Fibroblast of skin of scalp (primary cell): ENCODE data around the gene VPS13C.
"Not testable (repeated sequence)": the region's sequence is repeated elsewhere in the genome, so short reads cannot be mapped to it uniquely, and the experiment has no call there.

Experiments used
- DNase-seq: peaks from one replicate; pipeline ENCODE4 v3.0.0-alpha.2; 2013

The VPS13C gene

DNA sequence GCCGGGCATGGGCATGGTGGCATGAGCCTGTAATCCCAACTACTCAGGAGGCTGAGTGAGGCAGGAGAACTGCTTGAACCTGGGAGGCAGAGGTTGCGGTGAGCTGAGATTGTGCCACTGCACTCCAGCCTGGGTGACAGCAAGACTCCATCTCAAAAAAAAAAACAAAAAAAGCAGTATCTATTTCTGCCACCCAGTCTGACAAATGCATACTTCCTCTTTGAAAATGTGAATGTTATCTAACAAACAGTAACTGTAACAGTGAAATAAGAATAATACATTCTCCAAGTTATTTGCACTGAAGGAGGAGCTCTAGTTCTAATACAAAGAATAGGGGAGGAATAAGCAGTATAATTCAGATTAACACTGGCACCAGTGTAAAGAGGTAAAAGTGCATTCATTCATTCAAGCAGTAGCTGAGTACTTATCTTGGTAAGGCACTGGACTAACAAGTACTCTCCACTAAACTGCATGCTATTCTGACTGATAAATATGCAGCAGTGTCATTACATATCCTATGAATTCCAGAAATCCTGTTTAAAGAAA is 12.9 kb downstream of the VPS13C start:
- no peak for DNase-seq

DNA sequence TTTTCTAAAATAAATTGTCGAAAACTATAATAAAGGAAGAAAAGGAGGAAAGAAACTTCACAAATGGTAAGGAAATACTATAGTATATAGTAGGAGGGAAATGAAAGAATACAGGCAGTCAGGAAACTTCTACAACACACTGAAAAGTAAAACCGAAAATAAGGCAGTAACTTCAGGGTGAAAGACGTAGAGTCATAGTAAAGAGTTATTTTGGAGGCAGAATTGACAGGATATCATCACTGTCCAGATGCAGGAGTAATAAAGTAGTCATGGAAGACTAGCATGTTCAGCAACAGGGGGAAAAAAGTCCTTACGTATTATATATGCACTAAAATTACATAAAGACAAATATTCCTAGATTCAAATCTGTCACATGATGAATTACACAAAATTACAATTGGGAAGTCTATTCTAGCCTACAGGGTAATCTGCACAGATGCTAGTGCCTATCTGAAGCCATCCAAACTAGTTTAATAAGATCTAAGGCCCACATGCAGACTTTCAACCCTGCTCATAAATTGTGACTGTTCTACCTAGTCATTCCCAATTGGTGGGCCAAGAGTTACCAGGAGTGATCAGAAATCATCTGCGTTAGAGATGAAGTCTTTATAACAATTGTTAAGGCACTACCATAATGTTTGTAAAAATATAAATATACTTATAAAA is 14.0 kb downstream of the VPS13C start:
- DNase-seq = no peak

DNA sequence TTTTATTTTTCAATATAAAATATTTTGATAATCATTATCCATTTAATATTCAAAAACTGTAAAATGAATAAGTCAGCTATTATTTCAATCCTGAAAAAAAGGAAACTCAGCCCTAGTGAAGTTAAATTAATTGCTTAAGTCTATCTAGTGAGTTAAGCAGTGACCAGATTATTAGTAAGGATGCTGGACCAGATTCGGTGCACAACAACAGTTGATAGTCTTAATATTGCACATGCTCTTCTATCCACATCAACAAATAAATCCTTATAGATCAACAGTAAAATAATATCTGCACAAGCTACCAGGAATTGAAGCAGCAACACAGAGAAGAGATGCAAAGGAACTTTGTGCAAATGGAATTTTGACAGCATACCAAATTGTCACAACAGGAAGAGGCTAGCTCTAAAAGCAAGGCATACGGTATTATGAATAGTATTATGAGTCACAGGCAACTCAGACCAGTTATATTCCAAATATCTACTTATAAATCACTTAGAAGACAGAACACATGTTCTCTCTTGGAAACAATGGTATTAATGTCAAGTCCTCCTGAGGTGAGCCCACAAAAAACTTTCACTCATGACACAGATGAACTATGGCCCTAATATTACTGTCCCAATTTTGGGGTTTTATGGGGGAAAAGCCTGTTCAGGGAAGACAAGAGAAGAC is 24.9 kb downstream of the VPS13C start:
- peak; percentile 75 for DNase-seq

DNA sequence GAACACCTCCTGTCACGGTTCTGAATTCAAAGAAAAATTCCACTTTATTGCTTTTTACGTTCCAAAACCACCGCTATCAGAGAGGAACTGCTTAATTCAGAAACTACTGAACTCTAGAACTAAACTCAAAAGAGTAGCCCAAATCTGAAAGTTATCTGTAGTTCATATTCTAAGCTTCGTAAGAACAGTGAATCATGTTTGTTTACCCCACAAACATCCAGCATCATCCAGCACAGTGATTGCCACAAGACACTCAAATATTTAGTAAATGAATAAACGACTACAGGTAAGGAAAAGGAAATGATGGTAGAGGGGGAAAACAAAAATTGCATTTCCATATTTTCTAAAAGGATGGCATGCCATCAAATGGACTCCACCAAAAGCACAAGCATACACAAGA is 32.3 kb downstream of the VPS13C start:
- DNase-seq = no peak

DNA sequence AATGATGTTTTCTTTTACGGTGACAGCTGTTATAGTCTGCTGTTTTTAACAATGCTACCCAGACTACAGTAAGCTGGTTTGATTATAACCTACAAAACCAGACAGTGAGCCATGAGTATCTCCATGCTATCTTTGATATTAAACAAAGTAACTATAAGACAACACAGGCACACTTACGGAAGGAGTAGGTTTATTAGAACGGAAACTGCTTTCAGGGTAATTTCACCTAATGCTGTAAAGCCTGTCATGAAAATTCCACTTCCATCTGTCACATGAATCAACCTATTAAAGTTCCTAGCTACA is 33.0 kb downstream of the VPS13C start:
- DNase-seq = no peak

DNA sequence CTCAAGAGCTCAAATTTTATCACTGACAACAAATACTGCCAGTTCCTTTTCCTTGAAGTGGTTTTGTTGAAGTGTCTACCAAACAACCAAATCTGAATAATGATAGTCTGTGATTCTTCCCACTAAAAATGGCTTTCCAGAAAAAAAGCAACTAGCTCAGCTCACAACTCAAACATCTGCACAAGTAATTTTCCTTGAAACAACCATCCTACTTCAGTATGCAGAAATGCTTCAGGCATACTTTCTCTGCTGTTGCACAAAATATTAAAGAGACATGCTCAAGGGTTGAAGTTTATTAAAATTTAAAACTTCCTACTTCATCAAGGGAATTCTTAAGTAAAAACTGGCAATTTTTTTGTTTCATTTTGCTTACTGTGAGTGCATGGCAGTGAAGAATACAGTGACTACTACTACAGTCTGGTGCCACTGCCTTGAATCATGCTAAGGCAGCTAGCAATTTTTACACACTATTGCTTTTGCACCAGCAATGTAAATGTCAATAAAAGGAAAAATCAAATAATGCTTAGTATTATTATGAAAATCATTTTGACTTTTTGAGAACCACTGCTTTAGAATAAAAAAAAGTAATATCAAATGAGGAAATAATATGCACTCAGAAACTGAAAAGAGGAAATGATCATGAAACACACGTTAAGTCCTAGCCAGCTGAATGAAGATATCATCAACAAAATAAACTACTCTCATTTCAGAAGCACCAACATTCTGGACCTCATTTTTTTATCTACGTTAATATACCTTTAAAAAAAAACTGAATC is 33.6 kb downstream of the VPS13C start:
- DNase-seq = no peak

DNA sequence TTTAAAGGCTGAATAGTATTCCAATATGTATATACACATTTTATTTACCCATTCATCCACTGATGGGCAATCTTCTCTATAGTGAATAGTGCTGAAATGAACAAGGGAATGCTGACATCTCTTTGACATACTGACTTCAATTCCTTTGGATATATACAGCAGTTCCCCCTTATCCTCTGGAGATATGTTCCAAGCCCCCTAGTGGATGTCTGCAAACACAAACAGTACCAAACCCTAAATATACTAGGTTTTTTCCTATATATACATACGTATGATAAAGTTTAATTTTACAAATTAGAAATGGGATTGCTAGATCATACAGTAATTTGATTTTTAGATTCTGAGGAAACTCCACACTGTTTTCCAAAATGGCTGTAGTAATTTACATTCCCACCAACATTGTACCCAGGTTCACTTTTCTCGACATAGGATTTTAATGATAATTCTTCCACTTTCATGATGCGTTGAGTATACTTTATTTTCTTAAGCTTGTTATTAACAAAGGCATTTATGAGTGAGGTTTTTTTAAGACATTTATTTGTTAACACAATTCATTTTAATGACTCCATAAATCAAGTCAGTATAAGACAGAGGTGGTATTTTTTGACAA is 38.2 kb downstream of the VPS13C start:
- peak; percentile 4 for DNase-seq

DNA sequence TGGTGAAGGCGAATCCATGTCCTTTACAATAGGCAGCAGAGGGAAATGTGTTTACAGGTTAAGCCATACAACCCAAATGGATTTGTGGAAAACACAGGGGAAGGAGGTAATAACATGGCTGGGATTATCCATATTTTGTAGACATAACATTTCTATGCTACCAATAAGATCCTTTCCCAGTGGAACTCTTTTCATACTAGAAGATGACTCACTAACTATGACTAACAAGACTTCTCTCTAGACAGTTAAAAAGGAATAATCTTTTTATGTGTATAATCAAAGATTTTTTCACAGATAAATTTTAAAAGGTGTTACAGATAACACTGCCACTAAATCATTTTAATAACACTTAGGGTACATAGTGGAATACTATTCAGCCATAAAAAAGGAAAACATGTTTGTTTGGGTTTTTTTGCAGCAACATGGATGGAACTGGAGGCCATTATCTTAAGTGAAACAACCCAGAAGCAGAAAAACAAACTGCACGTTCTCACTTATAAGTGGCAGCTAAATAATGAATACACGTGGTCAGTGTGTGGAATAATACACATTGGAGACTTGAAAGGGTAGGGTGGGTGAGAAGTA is 39.6 kb downstream of the VPS13C start:
- peak; percentile 11 for DNase-seq

DNA sequence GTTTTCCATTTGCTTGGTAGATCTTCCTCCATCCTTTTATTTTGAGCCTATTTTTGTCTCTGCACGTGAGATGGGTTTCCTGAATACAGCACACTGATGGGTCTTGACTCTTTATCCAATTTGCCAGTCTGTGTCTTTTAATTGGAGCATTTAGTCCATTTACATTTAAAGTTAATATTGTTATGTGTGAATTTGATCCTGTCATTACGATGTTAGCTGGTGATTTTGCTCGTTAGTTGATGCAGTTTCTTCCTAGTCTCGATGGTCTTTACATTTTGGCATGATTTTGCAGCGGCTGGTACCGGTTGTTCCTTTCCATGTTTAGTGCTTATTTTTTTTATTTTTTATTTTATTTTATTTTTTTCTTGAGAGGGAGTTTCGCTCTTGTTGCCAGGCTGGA is 54.9 kb downstream of the VPS13C start:
- DNase-seq = not testable (repeated sequence)

DNA sequence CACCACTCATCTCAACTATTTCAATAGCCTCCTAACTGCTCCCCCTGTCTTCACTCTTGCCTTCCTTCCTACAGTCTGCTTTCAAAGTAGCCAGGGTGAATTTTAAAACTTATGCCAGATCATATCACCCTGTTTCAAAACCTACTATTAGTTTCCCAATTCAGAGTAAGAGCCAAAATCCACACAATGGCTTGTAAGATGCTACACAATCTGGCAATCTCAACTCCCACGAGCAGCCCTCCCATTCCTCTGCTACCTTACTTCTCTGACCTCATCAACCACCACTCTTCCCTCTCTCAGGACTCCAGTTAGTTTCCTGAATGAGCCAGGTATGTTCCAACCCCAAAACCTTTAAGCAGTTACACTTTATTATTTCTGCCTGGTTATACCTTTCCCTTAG is 62.5 kb downstream of the VPS13C start:
- DNase-seq = no peak

DNA sequence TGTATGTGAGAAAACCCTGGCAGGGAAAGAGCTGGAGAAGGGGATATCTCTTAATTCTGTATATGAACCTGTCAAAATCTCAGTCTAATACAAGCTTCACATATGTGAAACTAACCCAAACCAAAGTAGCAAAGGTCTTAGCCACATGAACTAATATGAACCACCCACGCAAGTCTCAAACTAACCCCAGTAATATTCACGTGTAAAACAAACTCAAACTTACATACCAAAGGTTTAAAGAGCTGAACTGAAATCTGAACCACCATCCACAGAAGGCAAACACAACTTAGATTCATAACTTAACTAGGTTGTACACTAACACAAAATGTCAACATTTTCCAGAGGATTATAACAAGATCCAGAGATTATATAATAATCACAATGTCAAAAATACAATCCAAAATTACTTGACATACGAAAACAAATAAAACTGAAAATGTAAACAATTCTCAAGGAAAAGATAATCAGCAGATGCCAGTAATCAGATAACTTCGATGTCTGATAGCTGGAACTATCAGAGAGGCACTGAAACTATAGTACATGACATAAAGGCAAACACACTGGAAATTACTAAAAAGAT is 64.1 kb downstream of the VPS13C start:
- no peak for DNase-seq

DNA sequence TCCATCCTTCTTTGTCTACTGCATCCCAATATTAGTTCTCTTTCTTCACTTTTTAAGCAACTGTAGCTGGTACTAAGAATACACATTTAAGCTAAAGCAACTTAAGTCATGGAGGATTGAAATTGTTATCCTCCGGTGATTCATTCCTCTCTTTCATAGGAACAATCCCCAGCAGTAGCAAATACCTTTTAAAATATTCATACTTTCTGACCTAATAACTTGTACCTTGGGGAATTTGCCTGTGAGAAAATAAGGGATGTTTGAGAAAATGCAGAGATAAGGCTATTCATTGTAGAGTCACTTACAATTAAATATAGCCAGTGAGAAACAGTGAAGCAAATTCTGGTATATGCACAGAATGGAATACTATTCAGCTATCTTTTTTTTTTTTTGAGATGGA is 66.0 kb downstream of the VPS13C start:
- DNase-seq = peak; percentile 89

DNA sequence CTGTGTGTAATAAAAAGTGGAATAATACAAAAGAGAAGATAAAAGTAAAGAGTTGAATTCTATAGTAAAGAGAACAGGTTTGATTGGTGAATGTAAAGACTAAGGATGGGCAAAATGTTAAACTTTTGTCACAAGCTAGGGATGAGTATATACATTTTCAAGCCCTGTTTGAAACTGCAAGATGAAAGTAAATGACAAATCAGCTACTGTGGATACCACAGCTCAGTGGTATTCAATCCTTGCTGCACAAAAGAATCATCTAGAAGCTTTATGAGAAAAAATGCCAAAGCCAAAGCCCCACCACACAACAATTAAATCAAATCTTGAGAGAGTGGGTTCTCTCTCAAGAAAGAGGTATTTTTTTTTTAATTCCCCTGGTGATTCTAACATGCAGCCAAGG is 67.7 kb downstream of the VPS13C start:
- peak; percentile 12 for DNase-seq

DNA sequence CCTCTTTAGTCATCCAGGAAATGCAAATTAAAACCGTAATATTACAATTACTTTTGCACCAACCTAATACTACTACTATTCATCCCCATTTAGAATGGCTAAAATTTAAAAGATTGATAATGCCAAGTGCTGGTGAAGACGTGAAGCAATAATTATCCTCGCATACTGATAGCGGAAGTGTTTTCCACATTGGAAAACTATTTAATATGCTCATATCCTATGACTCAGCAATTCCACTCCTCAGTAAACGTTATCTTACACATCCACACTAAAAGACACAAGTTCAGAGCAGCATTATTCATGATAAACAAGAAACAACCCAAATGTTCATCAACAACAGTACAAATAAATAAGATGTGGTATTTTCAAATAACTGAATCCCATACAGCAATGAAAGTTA is 70.6 kb downstream of the VPS13C start:
- peak; percentile 4 for DNase-seq

DNA sequence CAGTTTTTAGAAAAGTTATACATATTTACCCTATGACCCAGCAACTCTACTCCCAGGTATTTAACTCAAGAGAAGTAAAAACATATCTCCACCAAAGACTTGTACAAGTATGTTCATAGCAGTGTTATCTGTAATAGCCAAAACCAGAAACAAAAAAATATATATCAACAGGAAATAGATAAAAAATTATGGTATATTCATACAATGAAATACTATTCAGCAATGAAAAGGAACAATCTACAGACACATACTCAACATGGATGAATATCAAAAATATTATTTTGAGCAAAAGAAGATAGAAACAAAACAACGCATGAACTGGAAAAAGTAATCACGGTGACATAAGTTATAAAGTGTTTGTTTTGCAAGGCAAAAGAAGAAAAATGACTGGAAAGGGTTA is 72.4 kb downstream of the VPS13C start:
- no peak for DNase-seq

DNA sequence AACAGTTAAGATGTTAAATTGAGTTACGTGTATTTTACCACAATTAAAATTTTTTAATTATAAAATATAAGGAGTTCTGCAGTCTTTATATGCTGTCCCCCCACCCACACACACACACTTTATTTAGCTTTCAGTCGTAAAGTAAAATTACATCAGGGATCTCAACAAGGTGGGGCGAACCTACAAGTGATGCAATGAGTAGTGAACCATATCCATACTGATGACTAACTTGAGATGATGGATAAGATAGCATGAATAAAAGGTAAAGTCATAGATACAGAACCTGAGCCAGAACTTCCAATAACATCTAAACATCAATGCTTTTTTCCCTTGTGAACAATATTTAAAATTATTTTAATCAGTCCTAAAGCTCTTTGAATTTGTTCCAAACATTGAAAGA is 77.2 kb downstream of the VPS13C start:
- DNase-seq = no peak

DNA sequence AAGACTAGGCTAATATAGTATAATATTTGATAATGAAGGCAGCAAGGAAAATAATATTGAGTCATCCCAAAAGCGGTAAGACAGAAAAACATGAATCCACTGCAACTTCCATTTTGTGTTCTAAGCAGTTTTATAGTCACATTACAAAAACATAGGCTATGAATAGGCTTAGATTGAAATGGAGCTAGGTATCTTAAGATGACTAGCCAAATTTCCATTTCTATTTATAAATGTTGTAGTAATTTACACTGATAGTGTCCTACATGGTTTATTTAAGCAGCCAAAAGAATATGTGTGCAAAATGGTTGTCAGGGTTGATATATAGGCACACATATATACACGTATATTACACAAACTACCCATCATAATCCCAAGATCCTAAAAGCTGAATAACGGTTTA is 82.0 kb downstream of the VPS13C start:
- DNase-seq = no peak

DNA sequence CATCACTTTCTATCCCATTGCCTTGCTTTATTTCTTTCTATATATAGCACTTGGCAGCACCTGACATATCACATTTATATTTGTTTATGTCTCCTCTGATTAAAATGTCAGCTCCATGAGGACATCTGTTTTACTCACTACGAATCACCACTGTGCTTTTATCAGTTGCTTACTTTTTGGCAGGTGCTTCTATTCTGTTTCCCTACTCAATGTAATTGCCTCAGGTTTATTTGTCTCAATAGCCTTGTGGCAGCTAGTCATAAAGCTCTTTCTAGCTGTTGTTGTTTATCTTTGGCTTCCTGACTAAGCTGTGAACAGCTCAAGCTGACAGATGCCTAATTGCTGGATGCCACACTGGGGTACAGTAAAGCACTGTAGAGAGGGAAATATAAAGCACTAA is 85.5 kb downstream of the VPS13C start:
- DNase-seq = no peak

DNA sequence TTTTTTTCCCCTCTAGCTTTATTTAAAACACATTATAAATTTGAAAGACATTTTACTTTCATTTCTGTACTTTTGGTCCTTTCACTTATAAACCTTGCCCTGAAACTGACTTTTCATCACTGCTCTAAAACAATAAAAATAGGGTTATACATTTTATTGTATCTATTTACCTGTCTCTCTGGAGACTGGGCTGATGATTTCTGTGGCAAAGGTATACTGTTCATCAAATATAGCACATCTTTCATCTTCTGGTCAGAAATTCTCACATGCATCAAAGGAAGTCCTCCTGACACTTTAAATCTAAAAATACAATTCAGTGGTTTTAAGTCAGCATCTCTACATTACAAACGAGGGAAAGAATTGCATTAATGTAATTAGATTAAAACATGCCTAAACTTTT is 86.1 kb downstream of the VPS13C start:
- no peak for DNase-seq

DNA sequence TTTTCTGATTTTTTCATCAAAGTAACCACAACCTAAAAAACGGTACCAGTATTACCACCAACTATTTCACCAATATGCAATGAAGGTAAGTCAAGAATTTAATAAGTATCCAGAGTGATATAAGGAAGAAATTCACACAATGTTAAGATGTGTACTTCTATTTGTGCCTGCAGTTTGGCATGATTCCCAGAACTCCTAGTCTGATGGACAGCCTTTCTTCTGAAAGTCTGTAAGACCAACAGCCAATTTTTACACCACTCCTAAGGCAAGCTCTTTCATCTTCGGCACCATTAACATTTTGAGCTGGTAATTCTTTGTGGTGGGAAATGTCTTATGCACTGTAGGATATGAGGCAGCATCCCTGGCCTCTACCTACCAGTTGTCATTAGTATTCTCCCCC is 108.3 kb downstream of the VPS13C start:
- DNase-seq = peak; percentile 11

DNA sequence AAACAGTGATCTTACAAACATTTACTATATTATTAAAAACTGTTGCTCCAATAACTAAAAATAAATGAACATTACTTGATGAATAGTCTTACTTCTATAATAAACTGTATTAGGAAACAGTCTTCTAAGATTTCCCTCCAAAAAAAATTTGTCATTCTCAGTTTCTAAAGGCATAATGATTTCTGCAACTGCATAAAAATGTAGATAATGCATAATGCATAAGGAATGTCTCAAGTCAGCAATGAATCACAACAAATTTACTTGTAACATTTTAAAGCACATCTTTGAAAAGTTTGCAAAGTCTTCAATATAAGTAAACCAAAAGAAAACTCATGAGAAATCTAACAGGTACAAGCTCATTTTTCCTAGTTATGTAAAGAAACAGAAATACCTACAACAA is 113.5 kb downstream of the VPS13C start:
- DNase-seq = peak; percentile 45

DNA sequence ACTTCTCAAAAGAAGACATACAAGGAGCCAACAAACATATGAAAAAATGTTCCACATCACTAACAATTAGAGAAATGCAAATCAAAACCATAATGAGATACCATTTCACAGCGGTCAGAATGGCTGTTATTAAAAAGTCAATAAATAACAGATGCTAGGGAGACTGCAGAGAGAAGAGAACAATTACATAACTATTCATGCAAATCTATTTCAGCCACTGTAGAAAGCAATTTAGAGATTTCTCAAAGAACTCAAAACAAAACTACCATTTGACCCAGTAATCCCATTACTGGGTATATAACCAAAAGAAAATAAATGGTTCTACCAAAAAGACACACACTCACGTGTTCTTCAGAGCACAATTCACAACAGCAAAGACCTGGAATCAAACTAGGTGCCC is 116.3 kb downstream of the VPS13C start:
- DNase-seq = peak; percentile 1

DNA sequence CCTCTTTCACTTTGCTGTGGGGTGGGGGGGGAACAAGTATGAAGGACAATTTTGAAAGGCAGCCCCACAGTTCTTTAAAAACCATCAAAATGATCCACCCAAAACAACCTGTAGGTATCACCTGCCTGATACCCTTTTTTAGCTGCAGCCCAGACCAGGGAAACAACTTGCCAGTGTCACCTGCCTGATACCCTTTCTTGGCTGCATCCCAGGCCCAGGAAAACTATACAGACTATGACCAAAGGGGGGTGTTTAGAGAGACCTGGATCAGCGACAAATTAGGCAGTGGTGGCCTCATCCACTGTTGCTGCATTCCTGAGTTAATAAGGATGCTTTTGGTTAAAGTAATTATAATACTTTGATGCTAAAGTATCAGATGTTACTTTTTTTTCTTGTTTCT is 122.0 kb downstream of the VPS13C start:
- DNase-seq = no peak
